Stimulated activated CD8-positive, alpha-beta memory T cell treated with anti-CD3 and anti-CD28 coated beads, Interleukin-2, amount 100 ng/mL, for 48 hours (primary cell): Measurements from ENCODE around the gene TMEM161B.
"Not testable (repeated sequence)": the region's sequence is repeated elsewhere in the genome, so short reads cannot be mapped to it uniquely, and the experiment has no call there.

Experiments used
- DNase-seq, 2 donors: peaks; one replicate each; pipeline ENCODE4 v3.0.0-alpha.2; 2020; ENCODE audit warnings: low read depth in 2 of 2

The TMEM161B gene

DNA sequence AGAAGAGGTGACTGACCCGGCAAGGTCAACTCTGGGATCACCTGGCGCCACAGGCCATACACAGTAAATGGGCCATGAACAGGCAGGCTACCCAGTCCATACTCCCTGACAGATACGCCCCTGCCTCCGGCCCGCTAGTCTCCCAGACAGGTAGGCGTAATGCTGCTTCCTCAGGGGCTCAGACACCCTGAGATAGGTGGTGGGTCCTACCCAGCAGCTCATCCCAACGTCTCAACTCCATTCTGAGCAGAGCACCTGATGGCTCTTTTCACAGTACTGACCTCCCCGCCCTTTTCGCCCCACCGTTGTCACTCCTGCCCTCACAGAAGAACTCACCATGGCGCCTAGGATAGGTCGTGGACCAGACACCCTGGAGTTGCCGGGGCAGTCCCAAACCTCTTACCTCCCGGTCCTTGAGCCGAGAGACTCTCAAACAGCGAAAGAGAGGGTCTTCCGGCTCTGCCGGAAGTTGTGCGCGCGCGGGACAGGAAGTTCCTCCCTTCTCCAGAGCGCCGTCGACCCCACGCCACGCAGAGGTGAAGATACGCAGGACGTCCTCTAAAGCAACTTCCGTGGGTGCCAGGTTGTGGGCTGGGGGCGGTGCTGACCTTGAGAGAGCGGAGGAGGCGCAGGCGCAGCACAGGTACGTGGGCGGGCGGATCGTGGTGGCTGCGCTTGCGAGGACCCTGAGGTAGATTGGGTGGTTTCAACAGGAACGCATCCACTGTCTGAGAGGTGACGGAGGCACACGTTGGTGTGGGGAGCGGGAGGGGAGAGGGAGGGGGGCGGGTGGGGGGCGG is at the start of gene TMEM161B:
TSS of gene TMEM161B (minus strand) at position 461 of the 800 bp plus-strand sequence. CDS start at position 339, 122 bp downstream.
- peak; percentile 89 to 93 for DNase-seq

DNA sequence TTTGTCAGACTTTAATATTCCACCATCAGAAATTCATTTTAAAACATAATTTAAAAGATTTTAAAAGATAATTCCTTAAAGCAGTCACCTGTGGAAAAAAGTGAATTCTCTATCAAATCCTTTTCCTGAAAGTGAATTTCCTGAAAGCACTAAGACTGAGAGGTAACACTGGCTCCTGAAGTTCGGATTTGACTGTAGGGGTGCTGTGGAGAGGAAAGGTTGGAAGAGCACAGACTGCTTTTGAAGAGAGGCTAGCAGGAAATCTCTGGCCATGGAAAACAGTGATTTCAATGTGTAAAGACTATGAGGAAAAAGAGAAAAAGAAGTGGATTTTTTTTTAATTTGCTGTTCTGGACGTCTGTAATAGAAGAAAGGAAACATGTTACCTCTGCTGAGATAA is 35.7 kb upstream of the TMEM161B start:
- DNase-seq = no peak

DNA sequence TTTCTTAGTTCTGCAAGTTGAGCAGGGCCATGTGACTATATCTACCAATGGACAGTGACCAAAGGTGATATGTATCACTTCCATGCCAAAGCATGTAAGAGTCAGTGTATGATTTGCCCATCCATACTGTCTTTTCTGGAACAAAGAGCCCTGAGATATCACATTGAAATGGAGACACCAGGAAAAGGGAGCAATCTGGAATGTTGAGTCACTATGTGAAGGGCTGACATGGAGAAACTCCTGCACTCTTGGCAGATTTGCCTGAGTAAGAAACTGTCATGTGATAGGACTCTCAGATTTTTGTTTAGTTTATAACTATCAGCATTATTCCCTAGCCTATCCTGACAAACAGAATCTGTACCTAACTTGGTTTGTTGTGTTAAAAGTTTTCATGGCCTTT is 29.8 kb upstream of the TMEM161B start:
- DNase-seq = no peak

- no peak for DNase-seq
Measured at GRCh38 chr5:88290801-88291200, 22.2 kb upstream of the TMEM161B start.

DNA sequence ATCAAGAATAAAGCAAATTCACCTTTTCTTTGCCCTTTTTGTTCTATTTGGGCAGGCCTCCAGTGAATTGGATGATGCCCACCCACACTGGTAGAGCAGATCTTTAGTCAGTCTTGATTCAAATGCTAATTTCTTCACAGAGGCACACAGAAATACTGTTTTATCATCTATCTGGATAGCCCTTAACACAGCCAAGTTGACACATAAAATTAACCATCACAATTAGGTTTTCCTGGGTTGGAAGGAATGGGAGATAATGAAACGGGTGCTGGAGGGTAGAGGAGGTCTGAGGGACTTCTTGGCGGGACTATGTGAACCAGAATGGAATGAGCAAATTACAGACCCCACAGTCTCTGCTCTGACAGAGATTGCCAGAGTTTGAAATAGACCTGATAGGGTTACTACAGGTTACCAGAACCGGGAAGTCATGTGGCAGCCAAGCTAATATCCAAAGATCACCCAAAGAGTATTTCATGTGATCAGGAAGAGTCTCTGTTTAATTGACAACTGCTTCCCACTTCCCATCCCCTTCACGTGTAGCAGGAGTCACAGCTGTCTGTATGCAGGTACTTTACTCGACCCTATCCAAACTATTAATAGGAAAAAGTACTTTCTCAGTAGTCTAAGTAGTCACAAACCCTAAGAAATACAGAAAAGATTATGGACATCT is 20.0 kb upstream of the TMEM161B start:
- DNase-seq = no peak

- no peak for DNase-seq
Measured at GRCh38 chr5:88287846-88288527, 19.3 kb upstream of the TMEM161B start.

- DNase-seq = no peak
Measured at GRCh38 chr5:88287302-88287701, 18.7 kb upstream of the TMEM161B start.

DNA sequence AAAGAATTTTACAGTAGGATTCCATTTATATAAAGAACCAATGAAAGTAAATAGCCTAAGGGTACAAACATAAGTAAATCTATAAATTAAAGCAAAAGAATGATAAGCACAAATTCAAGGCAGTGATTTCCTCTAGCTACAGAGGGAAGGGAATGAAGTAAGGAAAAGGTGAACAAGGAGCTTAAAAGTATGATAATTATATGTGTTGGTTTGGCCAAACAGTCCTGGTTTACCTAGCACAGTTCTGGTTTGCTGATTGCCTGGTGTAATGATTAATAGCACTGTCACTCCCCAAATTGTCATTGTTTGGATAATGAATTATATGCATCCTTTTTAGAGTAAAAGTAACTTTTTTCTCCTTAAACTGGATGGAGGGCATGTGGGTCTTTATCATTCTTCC is 15.0 kb upstream of the TMEM161B start:
- DNase-seq = no peak

GRCh38 chr5:88281322-88281721 is 12.7 kb upstream of the TMEM161B start:
- DNase-seq = no peak

GRCh38 chr5:88279584-88279983 is 10.9 kb upstream of the TMEM161B start:
- DNase-seq = no peak

DNA sequence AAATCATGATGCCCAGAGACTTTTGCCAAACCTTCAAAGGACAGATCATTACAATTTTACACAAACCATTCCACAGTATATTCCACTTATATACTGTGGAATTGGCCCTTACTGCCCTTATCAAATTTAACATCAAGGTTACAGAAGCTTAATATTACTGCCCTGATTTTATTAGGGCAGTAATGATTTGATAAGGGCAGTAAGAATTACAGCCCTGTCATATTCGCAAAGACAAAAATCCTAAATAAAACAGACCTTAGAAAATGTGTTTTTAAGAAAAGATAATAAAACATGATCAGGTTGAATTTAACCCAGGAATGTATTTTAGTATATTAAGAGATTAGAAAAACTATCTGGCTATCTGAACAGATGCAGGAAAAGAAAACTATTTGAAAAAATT is 7.7 kb upstream of the TMEM161B start:
- no peak for DNase-seq

GRCh38 chr5:88275581-88275980 is 6.9 kb upstream of the TMEM161B start:
- DNase-seq = no peak

DNA sequence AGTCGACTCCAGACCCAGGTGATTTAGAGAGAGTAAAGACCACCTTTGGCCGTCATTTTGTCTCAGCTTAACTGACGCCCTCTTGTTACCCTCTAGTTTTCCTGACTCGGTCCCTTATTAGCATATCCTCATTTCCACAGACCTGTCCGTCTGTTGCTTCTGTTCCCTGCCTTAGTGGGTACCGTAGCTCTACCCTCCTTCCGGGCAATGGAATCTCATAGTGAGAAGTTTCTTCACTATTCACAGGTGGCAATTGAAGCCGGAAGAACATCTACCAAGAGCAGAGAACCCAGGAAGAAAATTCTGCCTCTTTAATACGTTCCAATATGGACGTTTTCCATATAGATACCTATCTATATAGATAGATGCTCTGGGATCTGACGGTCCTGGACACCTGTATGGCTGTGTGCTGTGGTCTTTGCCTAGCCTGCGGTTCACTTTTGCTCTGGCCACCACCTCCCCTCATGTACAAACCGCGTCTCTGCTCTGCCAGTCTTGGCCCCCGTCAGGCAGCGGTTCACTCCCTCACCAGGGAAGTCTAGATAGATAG is 652 bp upstream of the TMEM161B start:
- DNase-seq = no peak

DNA sequence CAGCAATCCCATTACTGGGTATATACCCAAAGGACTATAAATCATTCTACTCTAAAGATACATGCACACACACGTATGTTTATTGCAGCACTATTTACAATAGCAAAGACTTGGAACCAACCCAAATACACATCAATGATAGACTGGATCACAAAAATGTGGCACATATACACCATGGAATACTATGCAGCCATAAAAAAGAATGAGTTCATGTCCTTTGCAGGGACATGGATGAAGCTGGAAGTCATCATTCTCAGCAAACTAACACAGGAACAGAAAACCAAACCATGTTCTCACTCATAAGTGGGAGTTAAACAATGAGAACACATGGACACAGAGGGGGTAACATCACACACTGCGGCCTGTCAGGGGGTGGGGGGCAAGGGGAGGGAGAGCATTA is 4.1 kb downstream of the TMEM161B start:
- DNase-seq = not testable (repeated sequence)

DNA sequence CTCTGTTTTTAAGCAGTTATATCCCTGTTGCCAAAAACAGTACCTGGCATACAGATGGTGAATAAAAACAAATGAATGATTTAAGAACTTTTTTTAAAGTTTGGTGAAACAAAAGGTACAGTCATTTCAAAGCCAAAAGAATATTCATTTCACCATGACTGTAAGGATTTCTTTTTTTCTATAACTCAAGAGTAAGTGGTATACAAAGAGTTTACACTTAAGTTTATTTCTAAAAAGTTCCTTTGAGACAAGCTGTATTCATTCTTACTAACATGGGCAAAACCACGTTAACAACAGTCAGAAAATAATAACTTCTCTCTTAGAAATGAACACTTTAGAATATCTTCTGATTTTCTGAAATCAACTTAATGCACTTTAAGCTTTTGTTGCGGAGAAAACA is 5.3 kb downstream of the TMEM161B start:
- DNase-seq = no peak

- DNase-seq = no peak
Measured at GRCh38 chr5:88262116-88262515, 6.5 kb downstream of the TMEM161B start.

DNA sequence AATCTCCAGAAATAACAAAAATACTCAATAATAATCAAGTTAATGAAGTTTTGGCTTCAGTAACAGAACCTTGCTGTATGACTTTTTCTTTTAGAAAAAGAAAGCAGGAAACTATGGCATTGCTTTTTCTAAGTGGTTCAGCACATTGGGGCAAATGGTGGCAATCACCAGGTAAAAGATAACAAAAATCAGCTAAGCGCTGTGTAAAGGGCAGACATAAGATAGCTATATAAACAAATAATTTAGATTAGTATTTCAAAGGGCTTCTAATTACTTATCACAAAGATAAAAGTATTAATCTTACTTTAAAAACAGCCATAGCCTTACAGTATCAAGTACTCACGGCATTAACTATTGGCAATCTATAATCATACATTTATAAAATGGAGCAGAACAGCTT is 10.0 kb downstream of the TMEM161B start:
- no peak for DNase-seq

DNA sequence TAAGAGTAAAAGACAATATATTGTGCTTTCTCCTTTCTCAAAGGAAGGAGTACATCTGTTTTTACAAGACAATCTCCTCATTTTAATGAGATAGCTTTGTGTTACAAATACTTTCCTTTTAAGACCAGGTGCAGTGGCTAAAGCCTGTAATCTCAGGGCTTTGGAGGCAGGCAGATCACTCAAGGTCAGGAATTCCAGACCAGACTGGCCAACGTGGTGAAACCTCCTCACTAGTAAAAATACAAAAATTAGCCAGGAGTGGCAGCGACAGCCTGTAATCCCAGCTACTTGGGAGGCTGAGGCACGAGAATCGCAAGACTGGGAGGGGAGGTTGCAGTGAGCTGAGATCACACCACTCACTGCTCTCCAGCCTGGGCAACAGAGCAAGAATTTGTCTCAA is 11.8 kb downstream of the TMEM161B start:
- no peak for DNase-seq

GRCh38 chr5:88256037-88256436 is 12.6 kb downstream of the TMEM161B start:
- DNase-seq = no peak

- no peak for DNase-seq
Measured at GRCh38 chr5:88254320-88254719, 14.3 kb downstream of the TMEM161B start.

GRCh38 chr5:88251048-88251711 is 17.5 kb downstream of the TMEM161B start:
- DNase-seq = no peak

DNA sequence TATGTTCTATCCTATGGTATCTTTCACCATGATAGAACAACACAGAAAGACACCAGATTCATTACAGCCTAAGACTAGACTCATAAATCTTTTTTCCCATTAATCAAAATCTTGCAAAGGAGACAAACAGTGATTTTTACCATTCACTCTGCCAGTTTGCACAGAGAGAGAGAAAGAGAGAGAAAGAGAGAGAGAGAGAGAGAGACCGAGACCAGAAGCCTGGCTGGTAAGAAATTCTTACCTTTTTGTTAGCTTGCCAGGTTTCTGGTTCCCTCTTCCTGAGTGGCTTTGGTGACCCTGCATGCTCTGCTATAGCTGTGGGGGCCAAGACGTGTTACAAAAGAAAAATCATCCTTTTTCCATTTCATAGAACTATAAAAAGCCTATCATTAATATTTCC is 18.6 kb downstream of the TMEM161B start:
- DNase-seq = no peak
